ENCODE results near the gene IFITM2.

IFITM2 gene

DNA sequence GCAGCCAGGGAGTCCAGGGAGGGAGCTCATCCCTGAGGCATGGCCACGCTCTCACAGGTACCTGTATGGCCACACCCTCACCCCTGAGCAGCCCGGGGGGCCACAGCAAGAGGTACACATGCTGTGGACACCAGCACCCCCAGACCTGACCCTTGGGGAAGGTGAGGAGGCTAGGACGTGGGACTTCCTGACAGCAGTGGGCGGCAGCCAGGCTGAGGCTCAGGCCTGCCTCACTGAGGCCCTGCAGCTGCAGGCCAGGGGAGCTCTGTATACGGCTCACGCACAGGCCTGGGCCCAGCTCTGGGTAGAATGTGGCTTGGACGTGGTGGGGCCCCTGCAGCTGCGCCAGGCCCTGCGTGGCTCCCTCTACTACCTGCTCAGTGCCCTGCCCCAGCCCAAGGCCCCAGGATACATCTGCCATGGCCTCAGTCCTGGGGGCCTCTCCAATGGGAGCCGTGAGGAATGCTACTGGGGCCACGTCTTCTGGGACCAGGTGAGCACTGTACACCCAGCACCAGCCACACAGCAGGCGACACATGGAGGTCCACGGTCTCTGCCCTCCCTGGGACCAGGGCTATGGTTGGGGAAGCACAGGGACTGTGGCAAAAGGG is 16.9 kb upstream of the IFITM2 start:
- Histone ChIP-seq H3K4me1 (ENCODE audit: control insufficient read depth, insufficient read depth, low read length) (peaks cover 6% of the 10 kb centered on the region), H3K4me3 (ENCODE audit: low read length) (no peak overlapping the region), H3K9me3 (replicated peaks; ENCODE audit: low read length) (no peaks in the 10 kb centered on the region), H3K36me3 (ENCODE audit: insufficient read depth, low read length) (no peaks in the 10 kb centered on the region), H3K9ac (ENCODE audit: low read depth, low read length) (no peak overlapping the region), H3K27me3 (ENCODE audit: control insufficient read depth, insufficient read depth, low read length) (peaks cover 21% of the 10 kb centered on the region), H3K4me2 (ENCODE audit: low read length) (no peak overlapping the region)

DNA sequence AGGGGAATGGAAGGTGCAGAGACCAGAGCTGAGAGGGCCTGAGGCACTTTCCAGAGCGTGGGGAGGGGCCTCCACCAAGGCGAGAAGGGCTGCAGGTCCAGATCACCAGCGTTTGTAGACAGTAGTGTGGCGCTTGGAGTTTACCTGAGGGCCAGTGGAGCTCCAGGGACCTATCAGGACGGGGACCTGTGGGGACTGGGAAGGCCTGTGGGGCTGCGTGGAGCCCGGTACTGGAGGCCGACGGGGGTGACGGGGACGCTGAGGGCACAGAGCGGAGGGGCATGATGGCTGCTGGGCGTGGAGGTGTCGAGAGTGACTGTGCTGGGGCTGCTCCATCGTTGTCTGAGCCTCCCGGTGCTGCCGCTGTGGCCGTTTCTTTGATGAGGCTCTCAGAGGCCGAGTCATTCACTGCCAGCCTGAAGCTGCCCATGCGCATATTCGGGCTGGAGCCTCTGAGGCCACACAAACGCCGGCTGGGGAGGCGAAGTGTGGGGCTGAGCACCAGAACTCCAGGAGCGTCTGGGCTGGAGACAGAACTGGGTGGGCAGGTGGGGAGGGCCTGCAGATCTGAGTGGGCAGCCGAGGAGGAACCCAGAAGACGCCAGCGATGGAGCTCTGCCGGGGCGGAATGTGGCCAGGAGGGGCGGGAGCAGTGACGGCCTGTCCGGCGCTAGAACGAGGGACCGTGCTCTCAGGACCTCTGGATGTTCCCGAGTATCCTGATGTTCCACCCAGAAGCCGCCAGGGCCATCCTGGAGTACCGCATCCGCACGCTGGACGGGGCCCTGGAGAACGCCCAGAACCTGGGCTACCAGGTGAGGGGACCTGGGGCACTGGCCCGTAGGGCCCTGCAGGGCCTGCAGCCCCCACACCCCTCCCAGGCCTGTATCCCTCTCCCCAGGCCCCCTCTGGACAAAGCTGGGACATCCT is 16.1 kb upstream of the IFITM2 start:
- Histone ChIP-seq H3K27me3 (ENCODE audit: control insufficient read depth, insufficient read depth, low read length) (peaks cover 26% of the 10 kb centered on the region), H3K4me3 (ENCODE audit: low read length) (no peak overlapping the region), H3K4me1 (ENCODE audit: control insufficient read depth, insufficient read depth, low read length) (peaks cover 6% of the 10 kb centered on the region), H3K9ac (ENCODE audit: low read depth, low read length) (no peak overlapping the region), H3K36me3 (ENCODE audit: insufficient read depth, low read length) (no peaks in the 10 kb centered on the region), H3K9me3 (replicated peaks; ENCODE audit: low read length) (no peaks in the 10 kb centered on the region), H3K4me2 (ENCODE audit: low read length) (no peak overlapping the region)

DNA sequence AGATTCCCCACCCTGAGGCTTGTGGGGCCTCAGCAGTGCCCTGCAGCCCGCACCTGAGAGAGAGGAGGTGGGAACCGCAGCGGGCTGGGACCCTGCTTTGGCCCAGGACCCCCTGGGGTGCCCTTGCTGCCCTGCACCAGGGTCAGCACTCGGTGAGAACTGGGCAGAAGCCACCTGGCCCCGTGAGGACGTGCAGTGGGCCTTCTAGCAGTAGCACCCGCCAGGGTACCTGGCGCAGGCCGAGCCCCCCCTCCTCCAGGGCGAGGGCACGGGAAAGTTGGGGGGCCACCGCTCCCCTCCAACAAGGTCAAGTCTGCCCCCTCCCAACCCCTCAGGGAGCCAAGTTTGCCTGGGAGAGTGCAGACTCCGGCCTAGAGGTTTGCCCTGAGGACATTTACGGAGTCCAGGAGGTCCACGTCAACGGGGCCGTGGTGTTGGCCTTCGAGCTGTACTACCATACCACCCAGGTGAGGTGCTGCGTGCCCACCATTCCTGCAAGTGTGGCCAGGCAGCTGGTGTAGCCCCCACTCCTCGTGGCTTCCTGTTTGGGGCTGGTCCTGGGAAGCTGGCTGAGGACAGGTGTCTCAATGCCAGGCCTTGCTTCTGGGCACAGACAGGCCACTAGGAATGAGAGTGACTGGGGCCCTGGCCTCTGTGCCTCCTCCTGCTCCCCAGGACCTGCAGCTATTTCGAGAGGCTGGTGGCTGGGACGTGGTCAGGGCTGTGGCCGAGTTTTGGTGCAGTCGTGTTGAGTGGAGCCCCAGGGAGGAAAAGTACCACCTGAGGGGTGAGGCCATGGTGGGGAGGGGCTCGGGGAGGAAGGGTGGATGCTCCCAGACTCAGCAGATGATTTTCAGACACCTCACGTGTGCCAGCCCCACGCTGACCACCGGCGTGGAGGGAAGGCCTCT is 15.2 kb upstream of the IFITM2 start:
- Histone ChIP-seq H3K4me3 (ENCODE audit: low read length) (no peak overlapping the region), H3K9me3 (replicated peaks; ENCODE audit: low read length) (no peaks in the 10 kb centered on the region), H3K9ac (ENCODE audit: low read depth, low read length) (no peak overlapping the region), H3K27me3 (ENCODE audit: control insufficient read depth, insufficient read depth, low read length) (peaks cover 24% of the 10 kb centered on the region), H3K36me3 (ENCODE audit: insufficient read depth, low read length) (no peaks in the 10 kb centered on the region), H3K4me1 (ENCODE audit: control insufficient read depth, insufficient read depth, low read length) (peaks cover 6% of the 10 kb centered on the region), H3K4me2 (ENCODE audit: low read length) (no peak overlapping the region)

DNA sequence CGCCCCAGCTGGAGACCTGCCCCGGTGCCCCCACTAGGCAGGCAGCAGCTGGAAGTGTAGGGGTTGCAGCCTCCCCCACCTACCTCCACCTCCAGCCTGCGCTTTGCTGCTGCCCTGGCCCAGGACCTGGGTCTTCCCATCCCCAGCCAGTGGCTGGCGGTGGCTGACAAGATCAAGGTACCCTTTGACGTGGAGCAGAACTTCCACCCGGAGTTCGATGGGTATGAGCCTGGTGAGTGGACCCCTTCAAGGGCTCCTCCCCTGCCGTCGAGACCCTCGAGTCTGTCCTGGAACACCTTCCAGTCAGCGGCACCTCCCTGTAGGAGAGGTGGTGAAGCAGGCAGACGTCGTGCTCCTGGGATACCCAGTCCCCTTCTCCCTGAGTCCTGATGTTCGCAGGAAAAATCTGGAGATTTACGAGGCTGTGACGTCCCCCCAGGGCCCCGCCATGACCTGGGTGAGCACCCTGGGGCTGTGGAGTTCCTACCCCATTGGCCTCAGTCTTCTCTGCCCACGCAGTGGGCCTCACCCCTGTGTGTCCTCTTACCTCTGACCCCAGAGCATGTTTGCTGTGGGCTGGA is 14.3 kb upstream of the IFITM2 start:
- H3K4me3 ChIP-seq (ENCODE audit: low read length): no peak overlapping the region
- H3K9ac ChIP-seq (ENCODE audit: low read depth, low read length): no peak overlapping the region
- no peak overlapping the region for H3K4me2 ChIP-seq (ENCODE audit: low read length)
- no peaks in the 10 kb centered on the region for H3K36me3 ChIP-seq (ENCODE audit: insufficient read depth, low read length)
- H3K27me3 ChIP-seq (ENCODE audit: control insufficient read depth, insufficient read depth, low read length): peaks cover 23% of the 10 kb centered on the region
- no peaks in the 10 kb centered on the region for H3K9me3 ChIP-seq (replicated peaks; ENCODE audit: low read length)
- peaks cover 2% of the 10 kb centered on the region for H3K4me1 ChIP-seq (ENCODE audit: control insufficient read depth, insufficient read depth, low read length)

DNA sequence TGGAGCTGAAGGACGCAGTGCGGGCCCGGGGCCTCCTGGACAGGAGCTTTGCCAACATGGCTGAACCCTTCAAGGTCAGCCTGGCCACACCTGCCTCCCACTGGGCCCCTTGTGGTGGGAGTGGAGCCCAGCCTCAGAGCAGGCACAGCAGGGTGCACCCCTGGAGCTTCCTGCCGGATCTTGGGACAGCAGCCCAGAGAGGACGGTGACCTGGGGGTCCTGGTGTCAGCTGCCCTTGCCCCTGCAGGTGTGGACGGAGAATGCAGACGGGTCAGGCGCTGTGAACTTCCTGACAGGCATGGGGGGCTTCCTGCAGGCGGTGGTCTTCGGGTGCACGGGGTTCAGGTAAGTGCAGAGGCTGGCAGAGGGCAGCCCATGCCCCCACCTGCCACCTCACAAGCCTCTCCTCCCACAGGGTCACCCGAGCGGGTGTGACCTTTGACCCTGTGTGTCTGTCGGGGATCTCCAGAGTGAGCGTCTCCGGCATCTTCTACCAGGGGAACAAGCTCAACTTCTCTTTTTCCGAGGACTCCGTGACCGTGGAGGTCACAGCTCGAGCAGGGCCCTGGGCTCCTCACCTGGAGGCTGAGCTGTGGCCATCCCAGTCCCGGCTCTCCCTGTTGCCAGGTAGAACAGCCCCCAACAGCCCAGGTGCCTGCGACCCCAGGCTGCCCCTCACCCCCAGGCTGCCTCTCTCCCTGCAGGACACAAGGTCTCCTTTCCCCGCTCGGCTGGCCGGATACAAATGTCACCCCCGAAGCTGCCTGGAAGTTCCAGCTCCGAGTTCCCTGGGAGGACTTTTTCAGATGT is 13.6 kb upstream of the IFITM2 start:
- Histone ChIP-seq H3K9me3 (replicated peaks; ENCODE audit: low read length) (no peaks in the 10 kb centered on the region), H3K9ac (ENCODE audit: low read depth, low read length) (no peak overlapping the region), H3K4me2 (ENCODE audit: low read length) (no peak overlapping the region), H3K4me1 (ENCODE audit: control insufficient read depth, insufficient read depth, low read length) (no peaks in the 10 kb centered on the region), H3K4me3 (ENCODE audit: low read length) (no peak overlapping the region), H3K27me3 (ENCODE audit: control insufficient read depth, insufficient read depth, low read length) (peaks cover 24% of the 10 kb centered on the region), H3K36me3 (ENCODE audit: insufficient read depth, low read length) (no peaks in the 10 kb centered on the region)

DNA sequence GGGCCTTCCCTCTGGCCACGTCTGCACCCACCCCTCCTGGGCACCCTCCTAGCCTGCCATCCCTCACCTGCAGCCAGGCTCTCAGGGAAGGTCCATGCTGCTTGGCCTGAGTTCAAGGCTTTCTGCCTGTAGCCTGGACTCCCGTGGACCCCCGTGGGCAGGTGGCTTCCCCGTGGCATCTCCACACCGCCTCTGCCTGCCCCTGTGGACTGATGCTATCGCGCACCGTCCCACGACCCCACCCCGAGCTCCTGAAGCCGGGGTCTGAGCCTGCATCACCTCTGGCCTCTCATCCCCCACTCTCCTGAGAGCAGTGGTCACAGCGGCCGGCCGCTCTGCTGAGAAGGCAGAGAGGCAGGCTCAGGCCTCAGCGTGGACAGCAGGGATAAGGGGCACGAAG is 12.8 kb upstream of the IFITM2 start:
- Histone ChIP-seq H3K27me3 (ENCODE audit: control insufficient read depth, insufficient read depth, low read length) (peaks cover 26% of the 10 kb centered on the region), H3K9ac (ENCODE audit: low read depth, low read length) (no peak overlapping the region), H3K4me1 (ENCODE audit: control insufficient read depth, insufficient read depth, low read length) (no peaks in the 10 kb centered on the region)

DNA sequence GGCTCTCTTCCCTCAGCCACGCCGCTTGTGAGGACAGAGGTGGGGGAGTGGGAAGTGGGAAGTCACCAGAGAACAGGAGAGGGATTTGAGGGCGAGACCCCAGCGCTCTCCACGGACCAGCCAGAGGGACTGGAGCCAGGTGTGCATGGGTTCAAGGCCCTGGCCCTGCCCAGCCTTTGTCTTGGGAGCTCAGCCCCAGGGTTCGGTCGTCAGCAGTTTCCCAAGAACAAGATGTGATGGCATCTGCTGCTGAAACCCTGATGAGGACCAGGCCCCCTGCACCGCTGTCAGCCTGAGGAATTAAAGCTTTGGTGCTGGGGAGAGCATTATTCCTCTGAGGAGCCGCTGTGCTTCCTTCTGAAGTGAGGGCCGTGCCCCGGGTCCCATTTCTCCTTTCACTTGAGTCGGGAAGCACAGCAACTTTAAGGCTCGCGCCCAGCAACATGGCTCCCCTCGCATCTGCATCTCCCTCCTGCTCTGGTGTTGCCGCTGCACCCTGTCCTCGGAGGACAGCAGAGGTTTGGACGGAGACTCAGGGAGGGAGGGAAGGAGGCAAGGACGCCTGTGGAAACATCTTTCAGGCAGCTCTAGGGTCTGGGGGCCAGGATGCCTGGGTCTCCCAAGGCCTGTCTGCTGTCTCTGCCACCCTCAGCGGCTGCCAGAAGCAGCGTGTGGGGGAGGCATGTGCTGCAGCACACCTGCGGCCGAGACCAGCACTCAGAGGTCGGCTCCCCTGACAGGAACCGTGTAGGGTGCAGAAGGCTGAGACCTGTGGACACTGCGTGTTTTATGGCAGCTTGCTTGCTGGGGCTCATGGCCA is 12.1 kb upstream of the IFITM2 start:
- peaks cover 33% of the 10 kb centered on the region for H3K27me3 ChIP-seq (ENCODE audit: control insufficient read depth, insufficient read depth, low read length)
- no peak overlapping the region for H3K4me3 ChIP-seq (ENCODE audit: low read length)
- H3K4me1 ChIP-seq (ENCODE audit: control insufficient read depth, insufficient read depth, low read length): peaks cover 5% of the 10 kb centered on the region
- no peak overlapping the region for H3K4me2 ChIP-seq (ENCODE audit: low read length)
- no peak overlapping the region for H3K9ac ChIP-seq (ENCODE audit: low read depth, low read length)
- no peaks in the 10 kb centered on the region for H3K36me3 ChIP-seq (ENCODE audit: insufficient read depth, low read length)
- H3K9me3 ChIP-seq (replicated peaks; ENCODE audit: low read length): no peaks in the 10 kb centered on the region

More for the DNA sequence above, 12.8 kb upstream of the IFITM2 start:
- H3K4me3 ChIP-seq (ENCODE audit: low read length): no peak overlapping the region
- H3K9me3 ChIP-seq (replicated peaks; ENCODE audit: low read length): no peaks in the 10 kb centered on the region
- H3K36me3 ChIP-seq (ENCODE audit: insufficient read depth, low read length): no peaks in the 10 kb centered on the region
- H3K4me2 ChIP-seq (ENCODE audit: low read length): no peak overlapping the region

DNA sequence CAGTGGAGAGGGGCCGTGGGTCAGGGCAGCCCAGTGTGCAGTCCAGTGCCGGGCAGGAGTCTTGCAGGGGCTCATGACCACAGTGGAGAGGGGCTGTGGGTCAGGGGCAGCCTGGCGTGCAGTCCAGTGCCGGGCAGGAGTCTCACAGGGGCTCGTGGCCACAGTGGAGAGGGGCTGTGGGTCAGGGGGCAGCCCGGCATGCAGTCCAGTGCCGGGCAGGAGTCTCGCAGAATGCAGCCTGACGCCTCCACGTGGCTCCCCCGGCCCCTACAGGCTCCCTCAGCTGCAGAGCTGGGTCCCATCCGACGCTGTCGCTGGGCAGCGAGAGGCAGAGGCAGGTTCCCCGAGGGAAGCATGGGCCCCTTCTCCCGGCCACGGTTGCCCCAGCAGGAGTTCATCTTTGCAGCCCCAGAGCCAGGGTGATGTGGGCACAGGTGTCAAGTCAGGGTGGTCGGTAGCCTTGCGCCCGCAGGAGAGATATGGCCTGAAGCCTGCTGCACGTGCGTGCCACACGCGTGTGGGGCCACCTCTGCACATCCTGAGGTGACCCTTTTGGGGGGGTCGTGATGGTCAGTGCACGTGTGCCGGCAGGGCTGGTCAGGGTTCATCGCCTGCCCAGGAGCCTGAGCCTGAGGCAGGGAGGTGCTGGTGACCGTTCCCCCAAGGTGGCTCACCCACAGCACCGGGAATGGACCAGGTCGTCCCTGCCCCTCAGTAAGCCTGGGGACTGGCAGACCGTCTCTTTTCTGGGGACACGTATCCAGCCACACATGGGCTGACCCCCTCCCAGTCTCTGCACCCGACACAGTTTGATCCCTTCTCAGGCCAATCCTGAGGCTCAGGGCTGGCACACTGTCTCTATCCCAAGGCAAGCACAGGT is 11.2 kb upstream of the IFITM2 start:
- peaks cover 36% of the 10 kb centered on the region for H3K27me3 ChIP-seq (ENCODE audit: control insufficient read depth, insufficient read depth, low read length)
- H3K9me3 ChIP-seq (replicated peaks; ENCODE audit: low read length): no peaks in the 10 kb centered on the region
- no peak overlapping the region for H3K9ac ChIP-seq (ENCODE audit: low read depth, low read length)
- H3K4me2 ChIP-seq (ENCODE audit: low read length): no peak overlapping the region
- H3K4me1 ChIP-seq (ENCODE audit: control insufficient read depth, insufficient read depth, low read length): peaks cover 5% of the 10 kb centered on the region
- H3K4me3 ChIP-seq (ENCODE audit: low read length): no peak overlapping the region
- H3K36me3 ChIP-seq (ENCODE audit: insufficient read depth, low read length): no peaks in the 10 kb centered on the region

DNA sequence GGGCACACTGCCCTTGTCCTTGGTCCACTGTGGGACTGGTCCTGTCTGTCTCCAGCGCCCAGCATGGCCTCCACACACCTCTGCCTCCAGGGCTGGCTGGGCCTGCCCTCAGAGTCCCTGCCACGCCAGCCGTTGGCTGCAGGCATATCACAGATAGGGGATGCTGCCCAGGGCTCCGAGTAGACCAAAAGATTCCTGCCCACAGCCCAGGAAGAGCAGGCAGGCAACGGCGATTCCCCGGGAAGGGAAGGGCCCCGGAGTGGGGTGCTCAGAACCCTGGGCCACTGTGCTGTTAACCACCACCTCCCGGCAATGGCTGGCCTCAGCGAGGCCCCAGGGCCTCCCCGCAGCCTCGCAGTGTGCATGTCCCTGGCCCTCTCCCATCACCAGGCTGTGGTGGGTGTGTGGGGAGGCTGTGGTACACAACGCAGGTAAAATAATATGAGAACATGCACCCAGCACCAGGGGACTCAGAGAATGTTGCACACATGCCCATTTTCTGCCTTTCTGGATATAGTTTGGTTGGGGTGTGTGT is 10.5 kb upstream of the IFITM2 start:
- H3K4me1 ChIP-seq (ENCODE audit: control insufficient read depth, insufficient read depth, low read length): peaks cover 5% of the 10 kb centered on the region
- H3K9ac ChIP-seq (ENCODE audit: low read depth, low read length): no peak overlapping the region
- no peaks in the 10 kb centered on the region for H3K9me3 ChIP-seq (replicated peaks; ENCODE audit: low read length)
- no peaks in the 10 kb centered on the region for H3K36me3 ChIP-seq (ENCODE audit: insufficient read depth, low read length)
- no peak overlapping the region for H3K4me2 ChIP-seq (ENCODE audit: low read length)
- peaks cover 36% of the 10 kb centered on the region for H3K27me3 ChIP-seq (ENCODE audit: control insufficient read depth, insufficient read depth, low read length)
- H3K4me3 ChIP-seq (ENCODE audit: low read length): no peak overlapping the region
